Measurements from ENCODE around the gene GTF3C2.
"Not testable (repeated sequence)": the region's sequence is repeated elsewhere in the genome, so short reads cannot be mapped to it uniquely, and the experiment has no call there.

Gene GTF3C2

DNA sequence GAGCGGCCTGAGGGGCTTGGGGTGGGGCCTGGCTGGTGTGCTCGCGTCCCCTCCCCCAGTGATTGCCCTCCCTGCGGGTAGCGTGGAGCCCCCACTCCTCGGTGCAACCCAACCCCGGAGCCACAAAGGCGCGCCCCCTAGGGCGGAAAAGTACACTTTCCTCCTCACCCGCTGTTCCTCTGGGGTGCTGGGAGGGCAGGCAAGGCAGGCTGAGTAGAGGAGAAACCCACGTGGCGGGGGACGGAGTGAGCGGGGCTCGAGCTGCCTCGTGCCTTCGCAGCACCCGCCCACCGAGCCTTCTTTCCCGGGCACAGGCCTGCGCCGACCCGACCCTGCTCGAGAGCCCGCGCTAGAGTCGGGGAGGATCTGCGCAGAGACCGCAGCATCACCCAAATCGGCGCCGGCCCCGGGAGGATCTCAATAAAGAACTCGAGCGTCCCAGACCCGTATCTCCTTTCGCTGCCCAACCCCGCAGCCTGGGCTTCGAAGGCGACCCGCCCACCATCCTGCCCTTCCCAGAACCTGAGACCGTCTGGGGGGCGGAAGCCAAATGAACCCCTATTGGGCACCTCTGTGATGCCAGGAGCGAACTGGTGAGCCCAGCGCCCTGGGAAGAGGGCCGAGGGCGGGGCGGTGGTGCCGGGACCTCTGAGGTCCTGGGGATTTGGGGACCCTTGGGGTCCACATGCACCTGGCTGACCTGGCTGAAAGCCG is 49.8 kb downstream of the GTF3C2 start:
- Histone ChIP-seq H3K4me1 (ENCODE audit: control extremely low read depth in 1 of 4, control insufficient read depth in 4 of 4, insufficient read depth in 4 of 4, low read length in 3 of 4) (peaks cover 0 to 26% (median 18%) of the 10 kb centered on the region in 4 experiments), H3K27me3 (replicated peaks in 2 of 5; ENCODE audit: control insufficient read depth in 4 of 5, insufficient read depth in 5 of 5, low read length in 4 of 5) (peaks cover 0 to 42% (median 19%) of the 10 kb centered on the region in 5 experiments), H3K27ac (ENCODE audit: insufficient read depth in 1 of 2, low read depth in 1 of 2, low read length in 2 of 2, poor library complexity in 1 of 2, severe bottlenecking in 2 of 2) (no peak overlapping the region), H3K4me3 (ENCODE audit: control insufficient read depth in 1 of 7, extremely low read depth in 1 of 7, insufficient read depth in 4 of 7, low read depth in 2 of 7, low read length in 6 of 7) (peak overlapping the region in 4 of 7 experiments; percentile 38 to 68 (median 54)), H3K9me3 (ENCODE audit: control extremely low read depth in 1 of 5, control insufficient read depth in 4 of 5, insufficient read depth in 2 of 5, low read depth in 1 of 5, low read length in 4 of 5) (no peaks in the 10 kb centered on the region), H3K36me3 (ENCODE audit: control insufficient read depth in 4 of 4, insufficient read depth in 4 of 4, low read length in 3 of 4) (peaks cover 4 to 26% (median 13%) of the 10 kb centered on the region in 4 experiments)
- CTCF ChIA-PET: interaction anchor here (0.9 to 7.8 kb wide), 3 partner anchors 25 to 57 kb away, joined by 3 to 94 read pairs (median 51); partner anchors contain the start of gene TRIM54
- 3% methylated on average over 37 of the region's 51 CpGs for WGBS (ENCODE audit: insufficient coverage)
- POLR2A ChIA-PET: no interaction called here
- peak; percentile 28 to 65 (median 55) for DNase-seq

DNA sequence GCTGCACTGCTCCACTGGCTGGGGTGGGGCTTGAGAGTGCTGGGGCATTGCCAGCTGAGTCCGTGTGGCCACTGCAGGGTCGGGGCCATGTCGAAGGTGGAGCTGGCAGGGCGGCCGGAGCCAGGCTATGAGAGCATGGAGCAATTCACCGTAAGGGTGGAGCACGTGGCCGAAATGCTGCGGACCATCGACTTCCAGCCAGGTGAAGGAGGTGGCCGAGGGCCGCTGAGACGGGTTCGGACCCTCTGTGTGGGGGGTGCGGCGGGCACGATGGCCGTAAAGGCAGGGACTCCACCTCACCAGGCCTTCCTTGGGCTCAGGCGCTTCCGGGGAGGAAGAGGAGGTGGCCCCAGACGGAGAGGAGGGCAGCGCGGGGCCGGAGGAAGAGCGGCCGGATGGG is 50.4 kb downstream of the GTF3C2 start:
- Histone ChIP-seq H3K9me3 (ENCODE audit: control extremely low read depth in 1 of 5, control insufficient read depth in 4 of 5, insufficient read depth in 2 of 5, low read depth in 1 of 5, low read length in 4 of 5) (no peaks in the 10 kb centered on the region), H3K27ac (ENCODE audit: insufficient read depth in 1 of 2, low read depth in 1 of 2, low read length in 2 of 2, poor library complexity in 1 of 2, severe bottlenecking in 2 of 2) (no peak overlapping the region), H3K27me3 (replicated peaks in 2 of 5; ENCODE audit: control insufficient read depth in 4 of 5, insufficient read depth in 5 of 5, low read length in 4 of 5) (peaks cover 0 to 42% (median 19%) of the 10 kb centered on the region in 5 experiments), H3K4me3 (ENCODE audit: control insufficient read depth in 1 of 7, extremely low read depth in 1 of 7, insufficient read depth in 4 of 7, low read depth in 2 of 7, low read length in 6 of 7) (peak overlapping the region in 4 of 7 experiments; percentile 38 to 68 (median 54)), H3K4me1 (ENCODE audit: control extremely low read depth in 1 of 4, control insufficient read depth in 4 of 4, insufficient read depth in 4 of 4, low read length in 3 of 4) (peaks cover 0 to 26% (median 18%) of the 10 kb centered on the region in 4 experiments), H3K36me3 (ENCODE audit: control insufficient read depth in 4 of 4, insufficient read depth in 4 of 4, low read length in 3 of 4) (peaks cover 4 to 20% (median 9%) of the 10 kb centered on the region in 4 experiments)
- WGBS (ENCODE audit: insufficient coverage): 43% methylated on average over 20 of the region's 26 CpGs
- CTCF ChIA-PET: interaction anchor here (0.9 to 7.8 kb wide), 4 partner anchors 16 to 56 kb away, joined by 3 to 94 read pairs (median 27); partner anchors contain the start of gene TRIM54
- peak in 1 of 3 donors; percentile 8 for DNase-seq
- POLR2A ChIA-PET: no interaction called here

- ChIA-PET POLR2A (no interaction called here), CTCF (interaction anchor here (0.8 to 7.8 kb wide), 8 partner anchors 9 to 206 kb away, joined by 3 to 94 read pairs (median 3); partner anchors contain the start of gene TRIM54)
- Histone ChIP-seq H3K27ac (ENCODE audit: insufficient read depth in 1 of 2, low read depth in 1 of 2, low read length in 2 of 2, poor library complexity in 1 of 2, severe bottlenecking in 2 of 2) (no peak overlapping the region), H3K27me3 (replicated peaks in 2 of 5; ENCODE audit: control insufficient read depth in 4 of 5, insufficient read depth in 5 of 5, low read length in 4 of 5) (peaks cover 0 to 42% (median 19%) of the 10 kb centered on the region in 5 experiments), H3K36me3 (ENCODE audit: control insufficient read depth in 4 of 4, insufficient read depth in 4 of 4, low read length in 3 of 4) (peaks cover 4 to 18% (median 8%) of the 10 kb centered on the region in 4 experiments), H3K4me3 (ENCODE audit: control insufficient read depth in 1 of 7, extremely low read depth in 1 of 7, insufficient read depth in 4 of 7, low read depth in 2 of 7, low read length in 6 of 7) (no peak overlapping the region), H3K9me3 (ENCODE audit: control extremely low read depth in 1 of 5, control insufficient read depth in 4 of 5, insufficient read depth in 2 of 5, low read depth in 1 of 5, low read length in 4 of 5) (no peaks in the 10 kb centered on the region), H3K4me1 (ENCODE audit: control extremely low read depth in 1 of 4, control insufficient read depth in 4 of 4, insufficient read depth in 4 of 4, low read length in 3 of 4) (peaks cover 0 to 26% (median 18%) of the 10 kb centered on the region in 4 experiments)
- WGBS (ENCODE audit: insufficient coverage): 96% methylated on average over 16 of the region's 16 CpGs
- DNase-seq: no peak
These were observed 51.0 kb downstream of the GTF3C2 start for GRCh38 chr2:27305516-27305915.

GRCh38 chr2:27304488-27305240 is 51.9 kb downstream of the GTF3C2 start:
- CTCF ChIA-PET: interaction anchor here (0.8 to 7.8 kb wide), 14 partner anchors 10 to 213 kb away, joined by 3 to 94 read pairs (median 4); partner anchors contain the start of genes MPV17 and TRIM54
- Histone ChIP-seq H3K27ac (ENCODE audit: insufficient read depth in 1 of 2, low read depth in 1 of 2, low read length in 2 of 2, poor library complexity in 1 of 2, severe bottlenecking in 2 of 2) (no peak overlapping the region), H3K36me3 (ENCODE audit: control insufficient read depth in 4 of 4, insufficient read depth in 4 of 4, low read length in 3 of 4) (peaks cover 4 to 12% (median 6%) of the 10 kb centered on the region in 4 experiments), H3K4me1 (ENCODE audit: control extremely low read depth in 1 of 4, control insufficient read depth in 4 of 4, insufficient read depth in 4 of 4, low read length in 3 of 4) (peaks cover 0 to 26% (median 18%) of the 10 kb centered on the region in 4 experiments), H3K4me3 (ENCODE audit: control insufficient read depth in 1 of 7, extremely low read depth in 1 of 7, insufficient read depth in 4 of 7, low read depth in 2 of 7, low read length in 6 of 7) (no peak overlapping the region), H3K27me3 (replicated peaks in 2 of 5; ENCODE audit: control insufficient read depth in 4 of 5, insufficient read depth in 5 of 5, low read length in 4 of 5) (peaks cover 0 to 42% (median 19%) of the 10 kb centered on the region in 5 experiments), H3K9me3 (ENCODE audit: control extremely low read depth in 1 of 5, control insufficient read depth in 4 of 5, insufficient read depth in 2 of 5, low read depth in 1 of 5, low read length in 4 of 5) (no peaks in the 10 kb centered on the region)
- POLR2A ChIA-PET: no interaction called here
- WGBS (ENCODE audit: insufficient coverage): 93% methylated on average over 10 of the region's 13 CpGs
- DNase-seq: no peak

- Histone ChIP-seq H3K36me3 (ENCODE audit: control insufficient read depth in 4 of 4, insufficient read depth in 4 of 4, low read length in 3 of 4) (peaks cover 0 to 3% (median 0%) of the 10 kb centered on the region in 4 experiments), H3K27me3 (replicated peaks in 2 of 5; ENCODE audit: control insufficient read depth in 4 of 5, insufficient read depth in 5 of 5, low read length in 4 of 5) (peaks cover 0 to 37% (median 19%) of the 10 kb centered on the region in 5 experiments), H3K27ac (ENCODE audit: insufficient read depth in 1 of 2, low read depth in 1 of 2, low read length in 2 of 2, poor library complexity in 1 of 2, severe bottlenecking in 2 of 2) (no peak overlapping the region), H3K9me3 (ENCODE audit: control extremely low read depth in 1 of 5, control insufficient read depth in 4 of 5, insufficient read depth in 2 of 5, low read depth in 1 of 5, low read length in 4 of 5) (no peaks in the 10 kb centered on the region), H3K4me3 (ENCODE audit: control insufficient read depth in 1 of 7, extremely low read depth in 1 of 7, insufficient read depth in 4 of 7, low read depth in 2 of 7, low read length in 6 of 7) (peak overlapping the region in 3 of 7 experiments; percentile 54 to 71 (median 57)), H3K4me1 (ENCODE audit: control extremely low read depth in 1 of 4, control insufficient read depth in 4 of 4, insufficient read depth in 4 of 4, low read length in 3 of 4) (peaks cover 0 to 26% (median 18%) of the 10 kb centered on the region in 4 experiments)
- ChIA-PET CTCF (interaction anchor here (0.7 to 7.8 kb wide), 29 partner anchors 7 to 254 kb away, joined by 3 to 94 read pairs (median 4); partner anchors contain the start of genes MPV17 and TRIM54), POLR2A (interaction anchor here (0.6 kb wide), 1 partner anchor 53 kb away, joined by 4 read pairs; the partner anchor contains the start of gene GTF3C2)
- 30% methylated on average over 22 of the region's 25 CpGs for WGBS (ENCODE audit: insufficient coverage)
- peak; percentile 67 to 78 (median 75) for DNase-seq
These were observed 53.2 kb downstream of the GTF3C2 start for GRCh38 chr2:27303093-27304025.

GRCh38 chr2:27300606-27301005 is 56.0 kb downstream of the GTF3C2 start:
- H3K27me3 ChIP-seq (replicated peaks in 2 of 5; ENCODE audit: control insufficient read depth in 4 of 5, insufficient read depth in 5 of 5, low read length in 4 of 5); H3K36me3 ChIP-seq (ENCODE audit: control insufficient read depth in 4 of 4, insufficient read depth in 4 of 4, low read length in 3 of 4); H3K4me1 ChIP-seq (ENCODE audit: control extremely low read depth in 1 of 4, control insufficient read depth in 4 of 4, insufficient read depth in 4 of 4, low read length in 3 of 4); POLR2A ChIA-PET; H3K9me3 ChIP-seq (ENCODE audit: control extremely low read depth in 1 of 5, control insufficient read depth in 4 of 5, insufficient read depth in 2 of 5, low read depth in 1 of 5, low read length in 4 of 5); H3K4me3 ChIP-seq (ENCODE audit: control insufficient read depth in 1 of 7, extremely low read depth in 1 of 7, insufficient read depth in 4 of 7, low read depth in 2 of 7, low read length in 6 of 7); H3K27ac ChIP-seq (ENCODE audit: insufficient read depth in 1 of 2, low read depth in 1 of 2, low read length in 2 of 2, poor library complexity in 1 of 2, severe bottlenecking in 2 of 2); DNase-seq: not testable (repeated sequence)
- CTCF ChIA-PET: interaction anchor here (0.7 to 7.8 kb wide), 8 partner anchors 9 to 219 kb away, joined by 3 to 94 read pairs (median 10); partner anchors contain the start of genes MPV17 and TRIM54
- 100% methylated on average over 1 of the region's 4 CpGs for WGBS (ENCODE audit: insufficient coverage)

All from common myeloid progenitor, CD34-positive (primary cell).